PC-3 (cell line): ENCODE measurements around the gene SP100.

Experiments used
- EZH2 ChIP-seq: fragments of 300-600 bp; sonication (generic); IDR thresholded peaks from one replicate; pipeline ENCODE4 v1.6.1; 2017; ENCODE audit warnings: antibody characterized with exemption, mild to moderate bottlenecking, low read length; ENCODE audit not compliant: unreplicated experiment
- TF ChIP-seq, protein P1 (sequence below): fragments of 300-600 bp; sonication (generic); conservative IDR thresholded peaks from 2 replicates; pipeline ENCODE4 v1.5.1; 2017; ENCODE audit warnings: antibody characterized with exemption, low read depth, mild to moderate bottlenecking, low read length

DNA sequence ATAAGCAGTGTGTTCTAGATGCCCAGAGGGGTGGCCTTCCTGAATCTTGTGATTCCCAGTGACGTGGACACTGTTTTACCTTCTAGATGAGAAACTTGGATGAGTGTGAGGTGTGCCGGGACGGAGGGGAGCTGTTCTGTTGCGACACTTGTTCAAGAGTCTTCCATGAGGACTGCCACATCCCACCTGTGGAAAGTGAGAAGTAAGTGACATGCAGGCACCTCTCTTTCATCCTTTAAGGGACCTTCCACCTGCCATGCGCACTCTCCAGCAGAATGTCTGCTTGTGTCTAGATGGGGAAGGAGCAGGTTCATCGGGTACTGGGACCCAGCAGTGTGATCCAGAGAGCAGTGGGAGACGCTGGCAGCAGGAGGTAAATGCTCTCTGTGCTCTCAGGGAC is 16.0 kb upstream of the SP100 start:
- TF ChIP-seq, protein P1, sequence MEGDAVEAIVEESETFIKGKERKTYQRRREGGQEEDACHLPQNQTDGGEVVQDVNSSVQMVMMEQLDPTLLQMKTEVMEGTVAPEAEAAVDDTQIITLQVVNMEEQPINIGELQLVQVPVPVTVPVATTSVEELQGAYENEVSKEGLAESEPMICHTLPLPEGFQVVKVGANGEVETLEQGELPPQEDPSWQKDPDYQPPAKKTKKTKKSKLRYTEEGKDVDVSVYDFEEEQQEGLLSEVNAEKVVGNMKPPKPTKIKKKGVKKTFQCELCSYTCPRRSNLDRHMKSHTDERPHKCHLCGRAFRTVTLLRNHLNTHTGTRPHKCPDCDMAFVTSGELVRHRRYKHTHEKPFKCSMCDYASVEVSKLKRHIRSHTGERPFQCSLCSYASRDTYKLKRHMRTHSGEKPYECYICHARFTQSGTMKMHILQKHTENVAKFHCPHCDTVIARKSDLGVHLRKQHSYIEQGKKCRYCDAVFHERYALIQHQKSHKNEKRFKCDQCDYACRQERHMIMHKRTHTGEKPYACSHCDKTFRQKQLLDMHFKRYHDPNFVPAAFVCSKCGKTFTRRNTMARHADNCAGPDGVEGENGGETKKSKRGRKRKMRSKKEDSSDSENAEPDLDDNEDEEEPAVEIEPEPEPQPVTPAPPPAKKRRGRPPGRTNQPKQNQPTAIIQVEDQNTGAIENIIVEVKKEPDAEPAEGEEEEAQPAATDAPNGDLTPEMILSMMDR, result no peak
- TF ChIP-seq EZH2, result no peak
